HepG2 (cell line): Measurements from ENCODE around the gene PTPRCAP. TPM values are rescaled to one million over a fixed set of nuclear protein-coding genes. Genes with fewer than 3 reads are reported as not detected.
A peak's percentile ranks its signal among the peaks of the same experiment; 100 is the strongest.

ENCODE experiments used
- GATAD2A ChIP-seq: IDR thresholded peaks from 2 replicates; pipeline ENCODE4 v1.6.1; 2016
- KLF12 ChIP-seq: sonication (generic); formaldehyde crosslinking; IDR thresholded peaks from 2 replicates; pipeline ENCODE4 v1.4.0; 2020; ENCODE audit warnings: missing genetic modification reagents, borderline replicate concordance
- SATB2 ChIP-seq: sonication (generic); formaldehyde crosslinking; IDR thresholded peaks from 2 replicates; pipeline ENCODE4 v1.5.0; 2020; ENCODE audit warnings: missing genetic modification reagents
- ZNF331 ChIP-seq: sonication (generic); formaldehyde crosslinking; IDR thresholded peaks from 2 replicates; pipeline ENCODE4 v1.4.0; 2020; ENCODE audit warnings: missing genetic modification reagents
- ZNF501 ChIP-seq: sonication (generic); formaldehyde crosslinking; IDR thresholded peaks from 2 replicates; pipeline ENCODE4 v1.5.1; 2020; ENCODE audit warnings: mild to moderate bottlenecking, moderate library complexity, missing genetic modification reagents
- ZNF547 ChIP-seq: sonication (generic); formaldehyde crosslinking; IDR thresholded peaks from 2 replicates; pipeline ENCODE4 v1.5.1; 2020; ENCODE audit warnings: mild to moderate bottlenecking, missing genetic modification reagents
- ZNF878 ChIP-seq: sonication (generic); formaldehyde crosslinking; IDR thresholded peaks from 2 replicates; pipeline ENCODE4 v1.8.1; 2023; ENCODE audit warnings: mild to moderate bottlenecking, missing genetic modification reagents, moderate library complexity
- polyA plus RNA-seq, 8 experiments: library from polyadenylated mRNA; depleted of rRNA in 3 of 8; stranded (reverse) in 7 of 8; unstranded in 1 of 8; fragments of >200 nt; fragmentation: Illumina TruSeq in 4 of 8; extraction: Trizol in 4 of 8; gene quantifications; 2 replicates each; pipeline versions ENCODE4 v1.2.1 to v1.2.3, GENCODE V29; 2011 to 2016; ENCODE audit warnings: low read depth in 4 of 8, missing spikeins in 1 of 8, mixed read lengths in 1 of 8; ENCODE audit not compliant: insufficient read depth in 1 of 8
- total RNA-seq, 5 experiments: library from RNA; depleted of rRNA; stranded (reverse); fragments of >200 nt; fragmentation: Illumina TruSeq; extraction: Trizol; gene quantifications; 2 replicates each; pipeline ENCODE4 v1.2.3, GENCODE V29; 2016; ENCODE audit warnings: low read depth in 1 of 5
- TF ChIP-seq, protein P1 (sequence below), 2 experiments: IDR thresholded peaks; 2 replicates each; pipeline ENCODE4 v1.6.1; 2011 to 2012; ENCODE audit warnings: low read length in 2 of 2, borderline replicate concordance in 1 of 2, low read depth in 1 of 2, mild to moderate bottlenecking in 1 of 2, moderate library complexity in 1 of 2
- TF ChIP-seq, protein P2 (sequence below): sonication (generic); formaldehyde crosslinking; IDR thresholded peaks from 2 replicates; pipeline ENCODE4 v1.5.1; 2020; ENCODE audit warnings: mild to moderate bottlenecking, missing genetic modification reagents, moderate library complexity
- TF ChIP-seq, protein P3 (sequence below): sonication (generic); formaldehyde crosslinking; IDR thresholded peaks from 2 replicates; pipeline ENCODE4 v1.4.0; 2020; ENCODE audit warnings: missing genetic modification reagents
- TF ChIP-seq, protein P4 (sequence below): sonication (generic); formaldehyde crosslinking; IDR thresholded peaks from 2 replicates; pipeline ENCODE4 v1.4.0; 2020; ENCODE audit warnings: missing genetic modification reagents; ENCODE audit errors: not compliant biosample characterization
- TF ChIP-seq, protein P5 (sequence below): sonication (generic); formaldehyde crosslinking; IDR thresholded peaks from 2 replicates; pipeline ENCODE4 v1.4.0; 2020; ENCODE audit warnings: mild to moderate bottlenecking, missing genetic modification reagents

Gene PTPRCAP
- total and polyA plus RNA-seq, 2 of the 13 experiments (the other 11 are each of a cell fraction or from before 2014, with no cell fraction given), result 0.60 to 0.70 TPM

DNA sequence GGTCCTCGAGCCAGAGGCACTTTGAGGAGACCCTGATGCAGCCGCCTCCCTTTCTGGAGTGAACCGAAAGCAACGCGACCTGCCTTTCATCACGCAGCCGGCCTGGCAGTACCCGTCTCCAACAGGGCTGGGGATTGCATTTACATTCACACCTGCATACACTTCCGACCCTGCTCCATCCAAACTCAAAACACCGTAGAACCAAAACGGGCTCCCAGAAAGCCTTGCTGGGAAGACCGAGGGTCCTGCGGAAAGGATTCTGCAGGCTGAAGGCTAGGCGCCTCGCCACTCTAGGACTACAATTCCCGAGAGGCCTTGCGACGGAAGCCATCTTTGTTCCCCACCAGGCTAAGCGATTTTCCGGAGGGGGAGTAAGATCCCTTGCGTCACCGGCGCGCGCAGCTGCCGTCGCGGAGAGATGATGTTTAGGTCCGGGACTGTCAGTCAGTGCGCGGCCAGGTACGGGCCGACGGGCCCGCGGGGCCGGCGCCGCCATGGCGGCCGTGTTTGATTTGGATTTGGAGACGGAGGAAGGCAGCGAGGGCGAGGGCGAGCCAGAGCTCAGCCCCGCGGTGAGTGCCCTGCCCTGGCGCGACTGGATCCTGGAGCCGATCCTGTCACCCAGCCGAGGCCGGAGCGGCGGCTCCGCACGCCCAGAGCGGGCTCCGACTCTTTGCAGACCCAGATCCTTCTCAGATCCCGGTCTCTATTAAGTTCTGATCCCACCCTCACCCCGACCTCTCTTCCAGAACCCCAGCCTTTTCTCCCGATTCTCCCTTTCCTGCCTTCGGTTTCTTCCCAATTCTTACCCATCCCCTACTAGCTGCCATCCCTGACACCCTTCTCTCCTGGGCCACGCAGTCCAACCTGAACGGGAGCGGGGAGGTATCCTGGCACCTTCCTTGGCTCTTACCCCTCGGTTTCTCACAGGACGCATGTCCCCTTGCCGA, 9.2 kb downstream of the PTPRCAP start, which contains the start of gene RPS6KB2 (continued):
- TF ChIP-seq, protein P1, sequence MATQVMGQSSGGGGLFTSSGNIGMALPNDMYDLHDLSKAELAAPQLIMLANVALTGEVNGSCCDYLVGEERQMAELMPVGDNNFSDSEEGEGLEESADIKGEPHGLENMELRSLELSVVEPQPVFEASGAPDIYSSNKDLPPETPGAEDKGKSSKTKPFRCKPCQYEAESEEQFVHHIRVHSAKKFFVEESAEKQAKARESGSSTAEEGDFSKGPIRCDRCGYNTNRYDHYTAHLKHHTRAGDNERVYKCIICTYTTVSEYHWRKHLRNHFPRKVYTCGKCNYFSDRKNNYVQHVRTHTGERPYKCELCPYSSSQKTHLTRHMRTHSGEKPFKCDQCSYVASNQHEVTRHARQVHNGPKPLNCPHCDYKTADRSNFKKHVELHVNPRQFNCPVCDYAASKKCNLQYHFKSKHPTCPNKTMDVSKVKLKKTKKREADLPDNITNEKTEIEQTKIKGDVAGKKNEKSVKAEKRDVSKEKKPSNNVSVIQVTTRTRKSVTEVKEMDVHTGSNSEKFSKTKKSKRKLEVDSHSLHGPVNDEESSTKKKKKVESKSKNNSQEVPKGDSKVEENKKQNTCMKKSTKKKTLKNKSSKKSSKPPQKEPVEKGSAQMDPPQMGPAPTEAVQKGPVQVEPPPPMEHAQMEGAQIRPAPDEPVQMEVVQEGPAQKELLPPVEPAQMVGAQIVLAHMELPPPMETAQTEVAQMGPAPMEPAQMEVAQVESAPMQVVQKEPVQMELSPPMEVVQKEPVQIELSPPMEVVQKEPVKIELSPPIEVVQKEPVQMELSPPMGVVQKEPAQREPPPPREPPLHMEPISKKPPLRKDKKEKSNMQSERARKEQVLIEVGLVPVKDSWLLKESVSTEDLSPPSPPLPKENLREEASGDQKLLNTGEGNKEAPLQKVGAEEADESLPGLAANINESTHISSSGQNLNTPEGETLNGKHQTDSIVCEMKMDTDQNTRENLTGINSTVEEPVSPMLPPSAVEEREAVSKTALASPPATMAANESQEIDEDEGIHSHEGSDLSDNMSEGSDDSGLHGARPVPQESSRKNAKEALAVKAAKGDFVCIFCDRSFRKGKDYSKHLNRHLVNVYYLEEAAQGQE (IDR thresholded peaks at IDR 0.05; ENCODE audit: borderline replicate concordance in 1 of 2, low read depth in 1 of 2, low read length in 2 of 2), result no peak
- TF ChIP-seq ZNF501 (CRISPR knock-in tag) (peak; percentile 82; the same call in 1 of the 2 replicates), SATB2 (CRISPR knock-in tag) (0 out of 2 replicates have a peak, but pooled peaks have one; percentile 72), ZNF331 (CRISPR knock-in tag) (peak; percentile 63), GATAD2A (CRISPR knock-in tag) (peak; percentile 37; the same call in 1 of the 2 replicates), ZNF547 (CRISPR knock-in tag) (0 out of 2 replicates have a peak, but pooled peaks have one; percentile 40), ZNF878 (CRISPR knock-in tag) (no peak), KLF12 (peak; percentile 70; the same call in 1 of the 2 replicates)
- TF ChIP-seq, protein P2, sequence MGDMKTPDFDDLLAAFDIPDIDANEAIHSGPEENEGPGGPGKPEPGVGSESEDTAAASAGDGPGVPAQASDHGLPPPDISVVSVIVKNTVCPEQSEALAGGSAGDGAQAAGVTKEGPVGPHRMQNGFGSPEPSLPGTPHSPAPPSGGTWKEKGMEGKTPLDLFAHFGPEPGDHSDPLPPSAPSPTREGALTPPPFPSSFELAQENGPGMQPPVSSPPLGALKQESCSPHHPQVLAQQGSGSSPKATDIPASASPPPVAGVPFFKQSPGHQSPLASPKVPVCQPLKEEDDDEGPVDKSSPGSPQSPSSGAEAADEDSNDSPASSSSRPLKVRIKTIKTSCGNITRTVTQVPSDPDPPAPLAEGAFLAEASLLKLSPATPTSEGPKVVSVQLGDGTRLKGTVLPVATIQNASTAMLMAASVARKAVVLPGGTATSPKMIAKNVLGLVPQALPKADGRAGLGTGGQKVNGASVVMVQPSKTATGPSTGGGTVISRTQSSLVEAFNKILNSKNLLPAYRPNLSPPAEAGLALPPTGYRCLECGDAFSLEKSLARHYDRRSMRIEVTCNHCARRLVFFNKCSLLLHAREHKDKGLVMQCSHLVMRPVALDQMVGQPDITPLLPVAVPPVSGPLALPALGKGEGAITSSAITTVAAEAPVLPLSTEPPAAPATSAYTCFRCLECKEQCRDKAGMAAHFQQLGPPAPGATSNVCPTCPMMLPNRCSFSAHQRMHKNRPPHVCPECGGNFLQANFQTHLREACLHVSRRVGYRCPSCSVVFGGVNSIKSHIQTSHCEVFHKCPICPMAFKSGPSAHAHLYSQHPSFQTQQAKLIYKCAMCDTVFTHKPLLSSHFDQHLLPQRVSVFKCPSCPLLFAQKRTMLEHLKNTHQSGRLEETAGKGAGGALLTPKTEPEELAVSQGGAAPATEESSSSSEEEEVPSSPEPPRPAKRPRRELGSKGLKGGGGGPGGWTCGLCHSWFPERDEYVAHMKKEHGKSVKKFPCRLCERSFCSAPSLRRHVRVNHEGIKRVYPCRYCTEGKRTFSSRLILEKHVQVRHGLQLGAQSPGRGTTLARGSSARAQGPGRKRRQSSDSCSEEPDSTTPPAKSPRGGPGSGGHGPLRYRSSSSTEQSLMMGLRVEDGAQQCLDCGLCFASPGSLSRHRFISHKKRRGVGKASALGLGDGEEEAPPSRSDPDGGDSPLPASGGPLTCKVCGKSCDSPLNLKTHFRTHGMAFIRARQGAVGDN (CRISPR knock-in tag), result peak; percentile 68
- TF ChIP-seq, protein P3, sequence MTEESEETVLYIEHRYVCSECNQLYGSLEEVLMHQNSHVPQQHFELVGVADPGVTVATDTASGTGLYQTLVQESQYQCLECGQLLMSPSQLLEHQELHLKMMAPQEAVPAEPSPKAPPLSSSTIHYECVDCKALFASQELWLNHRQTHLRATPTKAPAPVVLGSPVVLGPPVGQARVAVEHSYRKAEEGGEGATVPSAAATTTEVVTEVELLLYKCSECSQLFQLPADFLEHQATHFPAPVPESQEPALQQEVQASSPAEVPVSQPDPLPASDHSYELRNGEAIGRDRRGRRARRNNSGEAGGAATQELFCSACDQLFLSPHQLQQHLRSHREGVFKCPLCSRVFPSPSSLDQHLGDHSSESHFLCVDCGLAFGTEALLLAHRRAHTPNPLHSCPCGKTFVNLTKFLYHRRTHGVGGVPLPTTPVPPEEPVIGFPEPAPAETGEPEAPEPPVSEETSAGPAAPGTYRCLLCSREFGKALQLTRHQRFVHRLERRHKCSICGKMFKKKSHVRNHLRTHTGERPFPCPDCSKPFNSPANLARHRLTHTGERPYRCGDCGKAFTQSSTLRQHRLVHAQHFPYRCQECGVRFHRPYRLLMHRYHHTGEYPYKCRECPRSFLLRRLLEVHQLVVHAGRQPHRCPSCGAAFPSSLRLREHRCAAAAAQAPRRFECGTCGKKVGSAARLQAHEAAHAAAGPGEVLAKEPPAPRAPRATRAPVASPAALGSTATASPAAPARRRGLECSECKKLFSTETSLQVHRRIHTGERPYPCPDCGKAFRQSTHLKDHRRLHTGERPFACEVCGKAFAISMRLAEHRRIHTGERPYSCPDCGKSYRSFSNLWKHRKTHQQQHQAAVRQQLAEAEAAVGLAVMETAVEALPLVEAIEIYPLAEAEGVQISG (CRISPR knock-in tag), result peak; percentile 95
- TF ChIP-seq, protein P4, sequence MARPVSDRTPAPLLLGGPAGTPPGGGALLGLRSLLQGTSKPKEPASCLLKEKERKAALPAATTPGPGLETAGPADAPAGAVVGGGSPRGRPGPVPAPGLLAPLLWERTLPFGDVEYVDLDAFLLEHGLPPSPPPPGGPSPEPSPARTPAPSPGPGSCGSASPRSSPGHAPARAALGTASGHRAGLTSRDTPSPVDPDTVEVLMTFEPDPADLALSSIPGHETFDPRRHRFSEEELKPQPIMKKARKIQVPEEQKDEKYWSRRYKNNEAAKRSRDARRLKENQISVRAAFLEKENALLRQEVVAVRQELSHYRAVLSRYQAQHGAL (CRISPR knock-in tag), result peak; percentile 64
- TF ChIP-seq, protein P5, sequence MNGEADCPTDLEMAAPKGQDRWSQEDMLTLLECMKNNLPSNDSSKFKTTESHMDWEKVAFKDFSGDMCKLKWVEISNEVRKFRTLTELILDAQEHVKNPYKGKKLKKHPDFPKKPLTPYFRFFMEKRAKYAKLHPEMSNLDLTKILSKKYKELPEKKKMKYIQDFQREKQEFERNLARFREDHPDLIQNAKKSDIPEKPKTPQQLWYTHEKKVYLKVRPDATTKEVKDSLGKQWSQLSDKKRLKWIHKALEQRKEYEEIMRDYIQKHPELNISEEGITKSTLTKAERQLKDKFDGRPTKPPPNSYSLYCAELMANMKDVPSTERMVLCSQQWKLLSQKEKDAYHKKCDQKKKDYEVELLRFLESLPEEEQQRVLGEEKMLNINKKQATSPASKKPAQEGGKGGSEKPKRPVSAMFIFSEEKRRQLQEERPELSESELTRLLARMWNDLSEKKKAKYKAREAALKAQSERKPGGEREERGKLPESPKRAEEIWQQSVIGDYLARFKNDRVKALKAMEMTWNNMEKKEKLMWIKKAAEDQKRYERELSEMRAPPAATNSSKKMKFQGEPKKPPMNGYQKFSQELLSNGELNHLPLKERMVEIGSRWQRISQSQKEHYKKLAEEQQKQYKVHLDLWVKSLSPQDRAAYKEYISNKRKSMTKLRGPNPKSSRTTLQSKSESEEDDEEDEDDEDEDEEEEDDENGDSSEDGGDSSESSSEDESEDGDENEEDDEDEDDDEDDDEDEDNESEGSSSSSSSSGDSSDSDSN, result peak; percentile 32; the same call in 1 of the 2 replicates
